Motor neuron (in vitro differentiated cells): Measurements from ENCODE around the gene OR4C12. TPM values are rescaled to one million over a fixed set of nuclear protein-coding genes. Genes with fewer than 3 reads are reported as not detected.
"Not testable (repeated sequence)": the region's sequence is repeated elsewhere in the genome, so short reads cannot be mapped to it uniquely, and the experiment has no call there.

Experiments
- ATAC-seq, 8 experiments: fragments of 200-7000 bp; cut with Tn5 transposase; replicated peaks in 6 of 8; 2 replicates each; pipeline ENCODE4 v1.8.0; 2021; ENCODE audit warnings: mild to moderate bottlenecking in 8 of 8, moderate library complexity in 8 of 8
- H3K27ac ChIP-seq, 2 donors: fragments of 250-450 bp; sonication (Bioruptor Pico); 2 replicates each; pipeline ENCODE4 v1.9.0; 2021; ENCODE audit warnings: antibody characterized with exemption in 2 of 2, mild to moderate bottlenecking in 2 of 2, moderate library complexity in 1 of 2
- H3K4me1 ChIP-seq, 2 donors: fragments of 250-450 bp; sonication (Bioruptor Pico); replicated peaks in 1 of 2; 2 replicates each; pipeline ENCODE4 v1.6.1; 2021; ENCODE audit warnings: antibody characterized with exemption in 2 of 2, mild to moderate bottlenecking in 2 of 2, moderate library complexity in 1 of 2
- H3K4me3 ChIP-seq, 5 donors: fragments of 250-450 bp; sonication (Bioruptor Pico); 2 replicates each; pipeline ENCODE4 v1.9.0; 2021; ENCODE audit warnings: antibody characterized with exemption in 5 of 5, mild to moderate bottlenecking in 5 of 5, moderate library complexity in 4 of 5
- WGBS, 10 experiments: fragments of 450-650 bp; shearing (Covaris generic); methylation state at CpG; one replicate each; pipeline ENCODE4 v1.0.0; 2022; 5-methylcytosine and 5-hydroxymethylcytosine counted together
- in situ Hi-C, 9 experiments: fragments of 400-800 bp; cut with MboI; loops; one replicate each; pipeline ENCODE4 v1.15.0; 2021; ENCODE audit warnings: low sequenced_read_pairs in 9 of 9, low pct_unique_long_range_greater_than_20kb in 2 of 9; ENCODE audit not compliant: unreplicated experiment in 9 of 9
- total RNA-seq, 8 experiments: library from RNA; unstranded; fragments of 300-600 nt; gene quantifications; 2 replicates each; pipeline versions ENCODE4 v1.2.3 to v1.2.4, GENCODE V29; 2022

The OR4C12 gene
- not detected for total RNA-seq

- H3K27ac ChIP-seq, in situ Hi-C loops, H3K4me3 ChIP-seq, ATAC-seq, H3K4me1 ChIP-seq: not testable (repeated sequence)
- WGBS, 10 experiments = 0 to 17% (median 10%) methylated on average over 1 of the region's 1 CpG; no CpG with 5 or more reads in 7 of the 10 experiments
Measured at GRCh38 chr11:49982435-49982834, at the start of gene OR4C12. Gene OR4C12 (minus strand): TSS chr11:49982535. CDS start chr11:49982501, 34 bp downstream.

- in situ Hi-C loops = no loop called here
- no peak for ATAC-seq
- 0 to 70% (median 6%) methylated on average over 1 of the region's 1 CpG; no CpG with 5 or more reads in 6 of the 10 experiments for whole genome bisulfite sequencing, 10 experiments
- H3K4me3 ChIP-seq = no peak overlapping the region
- no peak overlapping the region for H3K27ac ChIP-seq
- H3K4me1 ChIP-seq = no peaks in the 10 kb centered on the region
Measured at GRCh38 chr11:50030193-50030592, 47.9 kb upstream of the OR4C12 start.

GRCh38 chr11:49995565-49995964 lies 13.2 kb upstream of the OR4C12 start:
- no peak overlapping the region for H3K4me3 ChIP-seq
- ATAC-seq = peak in 3 of 8 experiments; percentile 67 to 78 (median 74)
- no peaks in the 10 kb centered on the region for H3K4me1 ChIP-seq
- in situ Hi-C loops = no loop called here
- no peak overlapping the region for H3K27ac ChIP-seq
- 0 to 74% (median 41%) methylated on average over 2 to 6 of the region's 6 CpGs for WGBS, 10 experiments

GRCh38 chr11:49973439-49973838 lies 8.9 kb downstream of the OR4C12 start:
- ATAC-seq, H3K4me3 ChIP-seq, H3K27ac ChIP-seq, H3K4me1 ChIP-seq, in situ Hi-C loops: not testable (repeated sequence)
- WGBS, 10 experiments = 17 to 100% (median 56%) methylated on average over 2 to 4 of the region's 4 CpGs; no CpG with 5 or more reads in 2 of the 10 experiments

- Histone ChIP-seq H3K4me1 (no peaks in the 10 kb centered on the region), H3K27ac (no peak within 1 kb of the TSS), H3K4me3 (no peak within 1 kb of the TSS)
- 0 to 89% (median 50%) methylated on average over 1 of the region's 1 CpG; no CpG with 5 or more reads in 1 of the 10 experiments for WGBS, 10 experiments
- in situ Hi-C loops = no loop called here
- no peak for ATAC-seq
Measured at GRCh38 chr11:49952091-49952490, 30.2 kb downstream of the OR4C12 start, which contains the start of gene OR4C13. Gene OR4C13 (plus strand): TSS chr11:49952391. CDS start chr11:49952423, 32 bp downstream.

GRCh38 chr11:49948701-49949100 lies 33.6 kb downstream of the OR4C12 start:
- H3K27ac ChIP-seq, H3K4me3 ChIP-seq, H3K4me1 ChIP-seq, in situ Hi-C loops, ATAC-seq: not testable (repeated sequence)
- 0 to 100% (median 0%) methylated on average over 1 of the region's 1 CpG; no CpG with 5 or more reads in 7 of the 10 experiments for WGBS, 10 experiments

Other genes starting within 250 kb of the OR4C12 start
- gene OR4C13, start 30.1 kb downstream of the OR4C12 start, total RNA-seq = under 1 TPM in 1 of 8 experiments, not detected in 7; 0.76 TPM
- under 1 TPM in 1 of 8 experiments, not detected in 7; 0.57 TPM for gene OR4C45, start 50.3 kb upstream of the OR4C12 start, total RNA-seq